ENCODE measurements around the gene ARHGEF40.

The ARHGEF40 gene

GRCh38 chr14:21098076-21098891 lies 28.2 kb downstream of the ARHGEF40 start, which contains the start of gene ZNF219:
Gene ZNF219, minus strand, starts transcription at chr14:21098655. Its CDS starts 5,064 bp downstream, at chr14:21093591.
- DNase-seq (ENCODE audit: low spot score): peak; percentile 58

- DNase-seq (ENCODE audit: low spot score): no peak
These were observed 28.9 kb downstream of the ARHGEF40 start for GRCh38 chr14:21098892-21099595.

GRCh38 chr14:21099596-21099985 lies 29.5 kb downstream of the ARHGEF40 start:
- no peak for DNase-seq (ENCODE audit: low spot score)

- no peak for DNase-seq (ENCODE audit: low spot score)
These were observed 30.8 kb downstream of the ARHGEF40 start, which contains the start of gene TMEM253 for GRCh38 chr14:21100931-21101330. Gene TMEM253, plus strand, starts transcription at chr14:21101066. Its CDS starts 278 bp downstream, at chr14:21101344.

GRCh38 chr14:21101802-21102413 lies 31.8 kb downstream of the ARHGEF40 start:
- peak; percentile 67 for DNase-seq (ENCODE audit: low spot score)

- DNase-seq (ENCODE audit: low spot score): peak; percentile 35
These were observed 32.7 kb downstream of the ARHGEF40 start for GRCh38 chr14:21102521-21103410.

GRCh38 chr14:21103411-21103709 lies 33.3 kb downstream of the ARHGEF40 start:
- DNase-seq (ENCODE audit: low spot score): no peak

GRCh38 chr14:21103710-21104447 lies 33.8 kb downstream of the ARHGEF40 start:
- peak; percentile 95 for DNase-seq (ENCODE audit: low spot score)

- DNase-seq (ENCODE audit: low spot score): peak; percentile 86
These were observed 34.5 kb downstream of the ARHGEF40 start for GRCh38 chr14:21104448-21105060.

- no peak for DNase-seq (ENCODE audit: low spot score)
These were observed 35.0 kb downstream of the ARHGEF40 start for GRCh38 chr14:21105095-21105494.

- no peak for DNase-seq (ENCODE audit: low spot score)
These were observed 36.0 kb downstream of the ARHGEF40 start for GRCh38 chr14:21106176-21106497.

GRCh38 chr14:21106498-21107282 lies 36.6 kb downstream of the ARHGEF40 start:
- peak; percentile 82 for DNase-seq (ENCODE audit: low spot score)

GRCh38 chr14:21107283-21107800 lies 37.2 kb downstream of the ARHGEF40 start:
- DNase-seq (ENCODE audit: low spot score): peak; percentile 69

GRCh38 chr14:21108791-21109190 lies 38.7 kb downstream of the ARHGEF40 start:
- no peak for DNase-seq (ENCODE audit: low spot score)

GRCh38 chr14:21109377-21110138 lies 39.5 kb downstream of the ARHGEF40 start:
- DNase-seq (ENCODE audit: low spot score): no peak

- DNase-seq (ENCODE audit: low spot score): no peak
These were observed 42.2 kb downstream of the ARHGEF40 start for GRCh38 chr14:21112255-21112654.

GRCh38 chr14:21113369-21113768 lies 43.3 kb downstream of the ARHGEF40 start:
- no peak for DNase-seq (ENCODE audit: low spot score)

GRCh38 chr14:21118933-21119332 lies 48.8 kb downstream of the ARHGEF40 start:
- no peak for DNase-seq (ENCODE audit: low spot score)

GRCh38 chr14:21120686-21121085 lies 50.6 kb downstream of the ARHGEF40 start:
- no peak for DNase-seq (ENCODE audit: low spot score)
